Measurements from ENCODE around the gene PER3. TPM values are rescaled to one million over a fixed set of nuclear protein-coding genes. Genes with fewer than 3 reads are reported as not detected.

The PER3 gene
- total and polyA plus RNA-seq, 10 of the 15 experiments (the other 5 are each of a cell fraction or from before 2014, with no cell fraction given) = 0.06 to 0.64 (median 0.13) TPM; not detected in 1

- ChIA-PET SMC1A (ENCODE audit: uncharacterized antibody, unreplicated experiment) (no interaction called here), CTCF (no interaction called here), POLR2A (interaction anchor here (0.7 kb wide), 1 partner anchor 11 kb away, joined by 3 read pairs; no protein-coding TSS in a partner anchor), RAD21 (ENCODE audit: unreplicated experiment) (no interaction called here)
- intact Hi-C loops (cut with micrococcal nuclease; ENCODE audit: unreplicated experiment) = no loop called here
- H3K27ac ChIP-seq (ENCODE audit: control insufficient read depth, insufficient read depth) = no peak overlapping the region
- WGBS (ENCODE audit: insufficient coverage, insufficient replicate concordance, low lambda C conversion rate, missing lambda C conversion rate) = 90% methylated on average over 38 of the region's 52 CpGs
- H3K79me2 ChIP-seq (ENCODE audit: control insufficient read depth, insufficient read depth, low read length) = no peaks in the 10 kb centered on the region
- H3K4me2 ChIP-seq (ENCODE audit: control insufficient read depth, insufficient read depth) = no peak overlapping the region
- TF ChIP-seq HCFC1 (IDR thresholded peaks at IDR 0.05; ENCODE audit: low read length) = no peak
- TF ChIP-seq MAX (IDR thresholded peaks at IDR 0.05; ENCODE audit: low read depth, low read length) = no peak
- TF ChIP-seq STAT1 (conservative IDR thresholded peaks at IDR 0.05) = no peak
- TF ChIP-seq BCL11A (IDR thresholded peaks at IDR 0.05; ENCODE audit: low read depth, low read length) = no peak
- TF ChIP-seq MYB (IDR thresholded peaks at IDR 0.05; ENCODE audit: borderline replicate concordance, low read depth, low read length) = no peak
- no peak for TF ChIP-seq SREBF2 (IDR thresholded peaks at IDR 0.05; ENCODE audit: low read length)
- TF ChIP-seq ESRRA (IDR thresholded peaks at IDR 0.05; ENCODE audit: low read length) = no peak
- no peak for TF ChIP-seq E2F8 (IDR thresholded peaks at IDR 0.05; ENCODE audit: low read depth, partially characterized antibody)
- TF ChIP-seq NR2C2 (IDR thresholded peaks at IDR 0.05; ENCODE audit: borderline replicate concordance, control insufficient read depth, insufficient read length, low read depth) = no peak
- TF ChIP-seq GATAD2B (conservative IDR thresholded peaks at IDR 0.05; ENCODE audit: low read depth) = no peak
- no peak for TF ChIP-seq BCL3 (IDR thresholded peaks at IDR 0.05; ENCODE audit: borderline replicate concordance, insufficient read depth, low read depth, low read length, poor library complexity, severe bottlenecking)
- no peak for TF ChIP-seq BACH1 (IDR thresholded peaks at IDR 0.05; ENCODE audit: borderline replicate concordance)
- TF ChIP-seq, protein P1, sequence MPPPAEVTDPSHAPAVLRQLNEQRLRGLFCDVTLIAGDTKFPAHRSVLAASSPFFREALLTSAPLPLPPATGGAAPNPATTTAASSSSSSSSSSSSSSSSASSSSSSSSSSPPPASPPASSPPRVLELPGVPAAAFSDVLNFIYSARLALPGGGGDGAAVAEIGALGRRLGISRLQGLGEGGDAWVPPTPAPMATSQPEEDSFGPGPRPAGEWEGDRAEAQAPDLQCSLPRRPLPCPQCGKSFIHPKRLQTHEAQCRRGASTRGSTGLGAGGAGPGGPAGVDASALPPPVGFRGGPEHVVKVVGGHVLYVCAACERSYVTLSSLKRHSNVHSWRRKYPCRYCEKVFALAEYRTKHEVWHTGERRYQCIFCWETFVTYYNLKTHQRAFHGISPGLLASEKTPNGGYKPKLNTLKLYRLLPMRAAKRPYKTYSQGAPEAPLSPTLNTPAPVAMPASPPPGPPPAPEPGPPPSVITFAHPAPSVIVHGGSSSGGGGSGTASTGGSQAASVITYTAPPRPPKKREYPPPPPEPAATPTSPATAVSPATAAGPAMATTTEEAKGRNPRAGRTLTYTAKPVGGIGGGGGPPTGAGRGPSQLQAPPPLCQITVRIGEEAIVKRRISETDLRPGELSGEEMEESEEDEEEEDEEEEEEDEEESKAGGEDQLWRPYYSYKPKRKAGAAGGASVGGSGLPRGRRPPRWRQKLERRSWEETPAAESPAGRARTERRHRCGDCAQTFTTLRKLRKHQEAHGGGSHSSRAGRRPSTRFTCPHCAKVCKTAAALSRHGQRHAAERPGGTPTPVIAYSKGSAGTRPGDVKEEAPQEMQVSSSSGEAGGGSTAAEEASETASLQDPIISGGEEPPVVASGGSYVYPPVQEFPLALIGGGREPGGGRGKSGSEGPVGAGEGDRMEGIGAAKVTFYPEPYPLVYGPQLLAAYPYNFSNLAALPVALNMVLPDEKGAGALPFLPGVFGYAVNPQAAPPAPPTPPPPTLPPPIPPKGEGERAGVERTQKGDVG (CRISPR knock-in tag; IDR thresholded peaks at IDR 0.05) = no peak
- TF ChIP-seq ELK1 (IDR thresholded peaks at IDR 0.05; ENCODE audit: low read depth, low read length) = no peak
- TF ChIP-seq FOS (IDR thresholded peaks at IDR 0.05; ENCODE audit: borderline replicate concordance, extremely low read depth, insufficient read length) = no peak
- H4K20me1 ChIP-seq (ENCODE audit: control insufficient read depth, insufficient read depth) = no peaks in the 10 kb centered on the region
- no peak for ATAC-seq
- no peak for FAIRE-seq
- peaks cover 7% of the 10 kb centered on the region; the same call in 1 of the 2 replicates for H3K4me1 ChIP-seq (ENCODE audit: control insufficient read depth, insufficient read depth, low read length)
- no TSS peak for BruUV-seq (replicated peaks)
- no peak overlapping the region for H3K9ac ChIP-seq (ENCODE audit: control insufficient read depth, insufficient read depth, low read length)
- H3K27me3 ChIP-seq (replicated peaks in 1 of 2; ENCODE audit: control insufficient read depth in 2 of 2, insufficient read depth in 2 of 2, low read length in 1 of 2) = no peaks in the 10 kb centered on the region
- DNase-seq (ENCODE audit: low read depth, low spot score) = no peak
- H3K9me3 ChIP-seq (replicated peaks; ENCODE audit: control insufficient read depth, insufficient read depth, low read length) = no peaks in the 10 kb centered on the region
- no peak overlapping the region for H2AFZ ChIP-seq (ENCODE audit: control insufficient read depth, low read depth, low read length)
- peaks cover 0 to 7% of the 10 kb centered on the region in 2 experiments; a peak in 2 of 4 replicates for H3K36me3 ChIP-seq (ENCODE audit: control insufficient read depth in 2 of 2, insufficient read depth in 2 of 2, low read length in 1 of 2)
- no peak overlapping the region for H3K4me3 ChIP-seq
- in situ Hi-C loops (cut with MboI) = no loop called here
These were observed 491 bp downstream of the PER3 start for GRCh38 chr1:7784492-7785071.
